GM23338 (cell line): ENCODE data around the gene SYCN. TPM values are rescaled to one million over a fixed set of nuclear protein-coding genes. Genes with fewer than 3 reads are reported as not detected.

Experiments used
- ATAC-seq: fragments of 200-7000 bp; cut with Tn5 transposase; 3 replicates; pipeline ENCODE4 v1.9.1; 2020
- DNase-seq: peaks from one replicate; pipeline ENCODE4 v3.0.0-alpha.2; 2015; ENCODE audit warnings: low spot score
- H2AFZ ChIP-seq: fragments of 200-600 bp; sonication (generic); 2 replicates; pipeline ENCODE4 v1.8.0; 2016; ENCODE audit warnings: antibody characterized with exemption, mild to moderate bottlenecking, moderate library complexity
- H3F3A ChIP-seq: fragments of 200-600 bp; sonication (generic); replicated peaks from 2 replicates; pipeline ENCODE4 v1.8.0; 2017; ENCODE audit warnings: antibody characterized with exemption, mixed run types, low read depth
- H3K27ac ChIP-seq: fragments of 200-600 bp; sonication (generic); 2 replicates; pipeline ENCODE4 v1.6.1; 2016; ENCODE audit warnings: low read depth
- H3K27me3 ChIP-seq: fragments of 200-600 bp; sonication (generic); 2 replicates; pipeline ENCODE4 v1.8.0; 2016; ENCODE audit warnings: mild to moderate bottlenecking, mixed run types, moderate library complexity; ENCODE audit not compliant: insufficient read depth
- H3K36me3 ChIP-seq: fragments of 200-600 bp; sonication (generic); 2 replicates; pipeline ENCODE4 v1.8.0; 2016; ENCODE audit warnings: mild to moderate bottlenecking; ENCODE audit not compliant: insufficient read depth
- H3K4me1 ChIP-seq: fragments of 200-600 bp; sonication (generic); 2 replicates; pipeline ENCODE4 v1.8.0; 2016; ENCODE audit warnings: mild to moderate bottlenecking, moderate library complexity; ENCODE audit not compliant: insufficient read depth
- H3K4me2 ChIP-seq: fragments of 200-600 bp; sonication (generic); 2 replicates; pipeline ENCODE4 v1.7.1; 2017; ENCODE audit warnings: mixed run types
- H3K4me3 ChIP-seq: fragments of 200-600 bp; sonication (generic); 2 replicates; pipeline ENCODE4 v1.6.1; 2016; ENCODE audit warnings: mixed run types
- H3K79me2 ChIP-seq: fragments of 200-600 bp; sonication (generic); replicated peaks from 2 replicates; pipeline ENCODE4 v1.8.0; 2017; ENCODE audit warnings: mild to moderate bottlenecking; ENCODE audit not compliant: insufficient read depth
- H3K9me2 ChIP-seq: fragments of 200-600 bp; sonication (generic); 2 replicates; pipeline ENCODE4 v1.8.0; 2017; ENCODE audit not compliant: insufficient read depth
- H4K20me1 ChIP-seq: fragments of 200-600 bp; sonication (generic); replicated peaks from 2 replicates; pipeline ENCODE4 v1.8.0; 2017; ENCODE audit warnings: mild to moderate bottlenecking; ENCODE audit not compliant: insufficient read depth
- H3K27ac Mint-ChIP-seq: 2 replicates; pipeline ENCODE4 v1.8.0; 2020; ENCODE audit warnings: inconsistent platforms, mild to moderate bottlenecking, moderate library complexity, mixed read lengths
- H3K27me3 Mint-ChIP-seq: 3 replicates; pipeline ENCODE4 v1.8.0; 2022; ENCODE audit warnings: low read depth, mild to moderate bottlenecking, moderate library complexity, mixed read lengths, inconsistent platforms; ENCODE audit not compliant: insufficient read depth, poor library complexity
- H3K36me3 Mint-ChIP-seq: 3 replicates; pipeline ENCODE4 v1.8.0; 2021; ENCODE audit warnings: low read depth, mild to moderate bottlenecking, inconsistent platforms, moderate library complexity, mixed read lengths
- H3K4me1 Mint-ChIP-seq: 3 replicates; pipeline ENCODE4 v1.8.0; 2020; ENCODE audit warnings: mild to moderate bottlenecking, inconsistent platforms, mixed read lengths
- H3K4me3 Mint-ChIP-seq: 3 replicates; pipeline ENCODE4 v1.8.0; 2021; ENCODE audit warnings: moderate library complexity, mild to moderate bottlenecking, inconsistent platforms, mixed read lengths
- H3K9me3 Mint-ChIP-seq: 3 replicates; pipeline ENCODE4 v1.8.0; 2020; ENCODE audit warnings: moderate library complexity, mild to moderate bottlenecking, inconsistent platforms, mixed read lengths
- CREB1 ChIP-seq: fragments of 250-450 bp; sonication (Bioruptor Pico); IDR thresholded peaks from 2 replicates; pipeline ENCODE4 v1.5.0; 2020; ENCODE audit warnings: low read depth, mild to moderate bottlenecking, moderate library complexity
- CTCF ChIP-seq, 2 experiments: fragments of 200-600 bp in 1 of 2; sonication (generic) in 1 of 2; conservative IDR thresholded peaks; 2 replicates each; pipeline versions ENCODE4 v1.5.1 to v1.6.1; 2016 to 2017; ENCODE audit warnings: antibody characterized with exemption in 2 of 2, low read depth in 2 of 2, mild to moderate bottlenecking in 2 of 2, moderate library complexity in 1 of 2
- ETS1 ChIP-seq: IDR thresholded peaks from 2 replicates; pipeline ENCODE4 v1.6.1; 2016; ENCODE audit warnings: antibody characterized with exemption
- EZH2 ChIP-seq: fragments of 200-600 bp; sonication (generic); IDR thresholded peaks from one replicate; pipeline ENCODE4 v1.8.0; 2017; ENCODE audit warnings: antibody characterized with exemption, mild to moderate bottlenecking, low read depth; ENCODE audit not compliant: unreplicated experiment
- EZH2phosphoT487 ChIP-seq: fragments of 200-600 bp; sonication (generic); IDR thresholded peaks from one replicate; pipeline ENCODE4 v1.8.1; 2018; ENCODE audit warnings: antibody characterized with exemption; ENCODE audit not compliant: unreplicated experiment
- JUNB ChIP-seq: IDR thresholded peaks from one replicate; pipeline ENCODE4 v1.6.1; 2016; ENCODE audit warnings: antibody characterized with exemption; ENCODE audit not compliant: unreplicated experiment
- NANOG ChIP-seq: IDR thresholded peaks from 2 replicates; pipeline ENCODE4 v1.6.1; 2016; ENCODE audit warnings: antibody characterized with exemption, borderline replicate concordance
- POLR2AphosphoS5 ChIP-seq: IDR thresholded peaks from 2 replicates; pipeline ENCODE4 v1.6.1; 2016; ENCODE audit warnings: antibody characterized with exemption, low read depth
- REST ChIP-seq: IDR thresholded peaks from one replicate; pipeline ENCODE4 v1.6.1; 2018; ENCODE audit warnings: antibody characterized with exemption; ENCODE audit not compliant: unreplicated experiment
- STAT1 ChIP-seq: IDR thresholded peaks from one replicate; pipeline ENCODE4 v1.6.1; 2016; ENCODE audit warnings: antibody characterized with exemption; ENCODE audit not compliant: unreplicated experiment
- ZNF114 ChIP-seq: fragments of 250-450 bp; sonication (Bioruptor Pico); IDR thresholded peaks from 2 replicates; pipeline ENCODE4 v1.5.0; 2020; ENCODE audit warnings: mild to moderate bottlenecking, moderate library complexity
- ZNF331 ChIP-seq: fragments of 250-450 bp; sonication (Bioruptor Pico); IDR thresholded peaks from 2 replicates; pipeline ENCODE4 v1.5.0; 2020; ENCODE audit warnings: low read depth, mild to moderate bottlenecking, moderate library complexity
- ZNF462 ChIP-seq: fragments of 250-450 bp; sonication (Bioruptor Pico); IDR thresholded peaks from 2 replicates; pipeline ENCODE4 v1.5.0; 2020; ENCODE audit warnings: mild to moderate bottlenecking, moderate library complexity
- polyA plus RNA-seq: library from polyadenylated mRNA; unstranded; fragments of >200 nt; fragmentation: Nextera tagmentation; extraction: Ambion mirVana; gene quantifications from 2 replicates; pipeline ENCODE4 v1.2.1, GENCODE V29; 2016
- total RNA-seq: library from RNA; depleted of rRNA; stranded (reverse); fragments of >200 nt; shearing (Covaris generic); gene quantifications from 2 replicates; pipeline ENCODE4 v1.2.3, GENCODE V29; 2014

The SYCN gene
- total and polyA plus RNA-seq, 2 experiments from 2014 or later: not detected

GRCh38 chr19:39238944-39239343 is 34.9 kb upstream of the SYCN start:
- Histone ChIP-seq H2AFZ (no peak overlapping the region), H3K27me3 (peaks cover 14% of the 10 kb centered on the region; the same call in 1 of the 2 replicates), H3K9me2 (no peaks in the 10 kb centered on the region), H3K4me1 (no peaks in the 10 kb centered on the region), H3K36me3 (no peaks in the 10 kb centered on the region), H3K27ac (no peak overlapping the region), H3K4me3 (no peak overlapping the region), H3K79me2 (no peaks in the 10 kb centered on the region), H4K20me1 (no peaks in the 10 kb centered on the region), H3F3A (no peaks in the 10 kb centered on the region), H3K4me2 (no peak overlapping the region)
- H3K27me3 Mint-ChIP-seq: peaks cover 8% of the 10 kb centered on the region
- H3K36me3 Mint-ChIP-seq: no peaks in the 10 kb centered on the region; the same call in 2 of the 3 replicates
- ATAC-seq: no peak
- H3K4me3 Mint-ChIP-seq: no peak overlapping the region
- no peak for DNase-seq
- H3K4me1 Mint-ChIP-seq: peaks cover 2% of the 10 kb centered on the region; the same call in 1 of the 3 replicates
- TF ChIP-seq ETS1 (no peak), REST (no peak), ZNF114 (no peak), ZNF462 (CRISPR knock-in tag) (no peak), JUNB (no peak), ZNF331 (no peak), STAT1 (no peak), CTCF (conservative IDR thresholded peaks at IDR 0.05; ENCODE audit: low read depth in 2 of 2) (no peak), NANOG (no peak), EZH2 (no peak), CREB1 (CRISPR knock-in tag) (no peak), EZH2phosphoT487 (no peak), POLR2AphosphoS5 (no peak)
- H3K27ac Mint-ChIP-seq: no peak overlapping the region
- no peaks in the 10 kb centered on the region for H3K9me3 Mint-ChIP-seq
